ENCODE results near the gene KCNJ3. TPM values are rescaled to one million over a fixed set of nuclear protein-coding genes. Genes with fewer than 3 reads are reported as not detected.

KCNJ3 gene
- total RNA-seq, 1 donor from 2014 or later, result 0.26 TPM

GRCh38 chr2:154689158-154689557, 9.3 kb upstream of the KCNJ3 start:
- Histone ChIP-seq H3K4me3 (no peak overlapping the region), H3K9me3 (ENCODE audit: low read depth) (no peaks in the 10 kb centered on the region), H3K4me2 (no peak overlapping the region), H4K20me1 (ENCODE audit: low read depth) (no peaks in the 10 kb centered on the region), H2AFZ (replicated peaks) (no peak overlapping the region), H3K27me3 (no peaks in the 10 kb centered on the region), H3K79me2 (ENCODE audit: low read depth) (no peaks in the 10 kb centered on the region), H3K27ac (no peak overlapping the region), H3K36me3 (no peaks in the 10 kb centered on the region), H3K9ac (no peak overlapping the region), H3K4me1 (no peaks in the 10 kb centered on the region), H3F3A (ENCODE audit: low read depth) (no peaks in the 10 kb centered on the region)
- Mint-ChIP-seq H3K4me3 (no peak overlapping the region), H3K9me3 (no peaks in the 10 kb centered on the region), H3K27ac (no peak overlapping the region), H3K4me1 (no peaks in the 10 kb centered on the region), H3K36me3 (no peaks in the 10 kb centered on the region), H3K27me3 (ENCODE audit: insufficient read depth, low read depth) (peaks cover 2% of the 10 kb centered on the region)
- no peak for DNase-seq (ENCODE audit: low spot score)
- TF ChIP-seq CTCF (IDR thresholded peaks at IDR 0.05) (no peak), EZH2 (IDR thresholded peaks at IDR 0.05) (no peak), EZH2phosphoT487 (IDR thresholded peaks at IDR 0.05) (no peak)

GRCh38 chr2:154692927-154693326, 5.6 kb upstream of the KCNJ3 start:
- H3K36me3 Mint-ChIP-seq, result no peaks in the 10 kb centered on the region
- no peak overlapping the region for H3K27ac Mint-ChIP-seq
- no peaks in the 10 kb centered on the region for H3K4me1 ChIP-seq

GRCh38 chr2:154693741-154694340, 4.7 kb upstream of the KCNJ3 start:
- no peak overlapping the region for H3K27ac Mint-ChIP-seq
- Histone ChIP-seq H3K9ac (no peak overlapping the region), H3K36me3 (no peaks in the 10 kb centered on the region), H3K4me2 (no peak overlapping the region), H3K4me3 (no peak overlapping the region), H4K20me1 (ENCODE audit: low read depth) (no peaks in the 10 kb centered on the region), H3K79me2 (ENCODE audit: low read depth) (no peaks in the 10 kb centered on the region), H3K27me3 (peaks cover 34% of the 10 kb centered on the region), H3K27ac (no peak overlapping the region), H2AFZ (replicated peaks) (no peak overlapping the region), H3K4me1 (no peaks in the 10 kb centered on the region), H3K9me3 (ENCODE audit: low read depth) (no peaks in the 10 kb centered on the region), H3F3A (ENCODE audit: low read depth) (no peaks in the 10 kb centered on the region)
- TF ChIP-seq EZH2phosphoT487 (IDR thresholded peaks at IDR 0.05), result no peak
- H3K4me1 Mint-ChIP-seq, result peaks cover 6% of the 10 kb centered on the region
- H3K27me3 Mint-ChIP-seq (ENCODE audit: insufficient read depth, low read depth), result peaks cover 20% of the 10 kb centered on the region
- no peaks in the 10 kb centered on the region for H3K9me3 Mint-ChIP-seq
- no peak for DNase-seq (ENCODE audit: low spot score)
- H3K4me3 Mint-ChIP-seq, result no peak overlapping the region
- no peaks in the 10 kb centered on the region for H3K36me3 Mint-ChIP-seq

More at GRCh38 chr2:154692927-154693326, 5.6 kb upstream of the KCNJ3 start:
- Histone ChIP-seq H3K9ac (no peak overlapping the region), H3K27me3 (peaks cover 24% of the 10 kb centered on the region), H4K20me1 (ENCODE audit: low read depth) (no peaks in the 10 kb centered on the region), H3K4me2 (no peak overlapping the region), H2AFZ (replicated peaks) (no peak overlapping the region), H3K79me2 (ENCODE audit: low read depth) (no peaks in the 10 kb centered on the region), H3K27ac (no peak overlapping the region), H3K4me3 (no peak overlapping the region), H3K36me3 (no peaks in the 10 kb centered on the region), H3K9me3 (ENCODE audit: low read depth) (no peaks in the 10 kb centered on the region), H3F3A (ENCODE audit: low read depth) (no peaks in the 10 kb centered on the region)
- DNase-seq (ENCODE audit: low spot score), result no peak
- Mint-ChIP-seq H3K4me1 (peaks cover 5% of the 10 kb centered on the region), H3K27me3 (ENCODE audit: insufficient read depth, low read depth) (peaks cover 12% of the 10 kb centered on the region), H3K4me3 (no peak overlapping the region), H3K9me3 (no peaks in the 10 kb centered on the region)
- TF ChIP-seq CTCF (IDR thresholded peaks at IDR 0.05) (no peak), EZH2 (IDR thresholded peaks at IDR 0.05) (no peak), EZH2phosphoT487 (IDR thresholded peaks at IDR 0.05) (no peak)

GRCh38 chr2:154694881-154695280, 3.6 kb upstream of the KCNJ3 start:
- Mint-ChIP-seq H3K36me3 (no peaks in the 10 kb centered on the region), H3K9me3 (no peaks in the 10 kb centered on the region), H3K27me3 (ENCODE audit: insufficient read depth, low read depth) (peaks cover 29% of the 10 kb centered on the region), H3K27ac (no peak overlapping the region), H3K4me3 (no peak overlapping the region), H3K4me1 (peaks cover 13% of the 10 kb centered on the region)
- Histone ChIP-seq H3K27ac (no peak overlapping the region), H3K9ac (no peak overlapping the region), H3K79me2 (ENCODE audit: low read depth) (no peaks in the 10 kb centered on the region), H2AFZ (replicated peaks) (no peak overlapping the region), H3K27me3 (peaks cover 44% of the 10 kb centered on the region), H3F3A (ENCODE audit: low read depth) (no peaks in the 10 kb centered on the region), H3K4me1 (no peaks in the 10 kb centered on the region), H3K4me3 (no peak overlapping the region), H3K4me2 (no peak overlapping the region), H3K36me3 (no peaks in the 10 kb centered on the region), H4K20me1 (ENCODE audit: low read depth) (no peaks in the 10 kb centered on the region), H3K9me3 (ENCODE audit: low read depth) (no peaks in the 10 kb centered on the region)
- TF ChIP-seq CTCF (IDR thresholded peaks at IDR 0.05) (no peak), EZH2 (IDR thresholded peaks at IDR 0.05) (no peak), EZH2phosphoT487 (IDR thresholded peaks at IDR 0.05) (no peak)
- no peak for DNase-seq (ENCODE audit: low spot score)

All from neural progenitor cell (in vitro differentiated cells).